Head of caudate nucleus (tissue), 42 donors: ENCODE measurements around the gene TEX55.
"Not testable (repeated sequence)": the region's sequence is repeated elsewhere in the genome, so short reads cannot be mapped to it uniquely, and the experiment has no call there.

Source experiments
- DNase-seq, 42 donors: peaks; one replicate each; pipeline versions ENCODE4 v3.0.0 to v3.0.0-alpha.2; 2020 to 2021; ENCODE audit warnings: mixed read lengths in 7 of 42
- intact Hi-C: fragments of 100-400 bp; cut with DNase I; formaldehyde crosslinking; loops from one replicate; pipeline ENCODE4 v1.15.0; 2022

Gene TEX55

GRCh38 chr3:119145500-119146167 lies at the start of gene TEX55:
TEX55 (plus strand) TSS chr3:119146165; CDS start chr3:119146190, 25 bp downstream.
- intact Hi-C loops = loop anchor here (5.0 kb wide), 1 partner anchor 97 kb away; the partner anchor contains the start of gene B4GALT4
- DNase-seq = peak in 8 of 42 donors; percentile 3 to 47 (median 18)

- DNase-seq = no peak
- intact Hi-C loops = loop anchor here (2.0 to 5.0 kb wide), 2 partner anchors 61 to 215 kb away; no protein-coding TSS in a partner anchor
Observed at GRCh38 chr3:119098003-119098402, 48.0 kb upstream of the TEX55 start.

- DNase-seq = peak in 13 of 42 donors; percentile 9 to 64 (median 34)
- intact Hi-C loops = loop anchor here (2.0 to 5.0 kb wide), 2 partner anchors 61 to 216 kb away; no protein-coding TSS in a partner anchor
Observed at GRCh38 chr3:119098619-119099222, 47.2 kb upstream of the TEX55 start.

GRCh38 chr3:119099785-119100184 lies 46.2 kb upstream of the TEX55 start:
- intact Hi-C loops = loop anchor here (2.0 to 5.0 kb wide), 2 partner anchors 62 to 217 kb away; no protein-coding TSS in a partner anchor

GRCh38 chr3:119104031-119104430 lies 41.9 kb upstream of the TEX55 start:
- no peak for DNase-seq
- intact Hi-C loops = no loop called here

More at GRCh38 chr3:119099785-119100184, 46.2 kb upstream of the TEX55 start:
- DNase-seq = no peak

- intact Hi-C loops, DNase-seq: not testable (repeated sequence)
Observed at GRCh38 chr3:119118330-119118729, 27.6 kb upstream of the TEX55 start.

- DNase-seq = no peak
- intact Hi-C loops = no loop called here
Observed at GRCh38 chr3:119120480-119120879, 25.5 kb upstream of the TEX55 start.

- DNase-seq = no peak
- intact Hi-C loops = no loop called here
Observed at GRCh38 chr3:119122350-119122749, 23.6 kb upstream of the TEX55 start.

GRCh38 chr3:119125342-119125741 lies 20.6 kb upstream of the TEX55 start:
- intact Hi-C loops = no loop called here
- no peak for DNase-seq

- intact Hi-C loops = no loop called here
- no peak for DNase-seq
Observed at GRCh38 chr3:119125742-119126504, 20.0 kb upstream of the TEX55 start.

- intact Hi-C loops, DNase-seq: not testable (repeated sequence)
Observed at GRCh38 chr3:119130291-119130690, 15.7 kb upstream of the TEX55 start.

- intact Hi-C loops, DNase-seq: not testable (repeated sequence)
Observed at GRCh38 chr3:119132291-119132690, 13.7 kb upstream of the TEX55 start.

GRCh38 chr3:119139360-119139759 lies 6.6 kb upstream of the TEX55 start:
- DNase-seq, intact Hi-C loops: not testable (repeated sequence)

- no peak for DNase-seq
- intact Hi-C loops = no loop called here
Observed at GRCh38 chr3:119140466-119140865, 5.5 kb upstream of the TEX55 start.

- intact Hi-C loops = loop anchor here (5.0 kb wide), 1 partner anchor 97 kb away; the partner anchor contains the start of gene B4GALT4
- no peak for DNase-seq
Observed at GRCh38 chr3:119145128-119145499, 851 bp upstream of the TEX55 start.

GRCh38 chr3:119146578-119147375 lies 812 bp downstream of the TEX55 start:
- DNase-seq = no peak
- intact Hi-C loops = loop anchor here (5.0 kb wide), 1 partner anchor 96 kb away; the partner anchor contains the start of gene B4GALT4

- no peak for DNase-seq
- intact Hi-C loops = loop anchor here (5.0 kb wide), 1 partner anchor 95 kb away; the partner anchor contains the start of gene B4GALT4
Observed at GRCh38 chr3:119147494-119147893, 1.5 kb downstream of the TEX55 start.

GRCh38 chr3:119148493-119149180 lies 2.7 kb downstream of the TEX55 start:
- no peak for DNase-seq

More at GRCh38 chr3:119148493-119149180, 2.7 kb downstream of the TEX55 start:
- intact Hi-C loops = loop anchor here (5.0 kb wide), 1 partner anchor 94 kb away; the partner anchor contains the start of gene B4GALT4
